Motor neuron (in vitro differentiated cells): ENCODE measurements around the gene SLC25A2. TPM values are rescaled to one million over a fixed set of nuclear protein-coding genes. Genes with fewer than 3 reads are reported as not detected.
"Not testable (repeated sequence)": the region's sequence is repeated elsewhere in the genome, so short reads cannot be mapped to it uniquely, and the experiment has no call there.

Experiments
- ATAC-seq, 8 experiments: fragments of 200-7000 bp; cut with Tn5 transposase; replicated peaks in 6 of 8; 2 replicates each; pipeline ENCODE4 v1.8.0; 2021; ENCODE audit warnings: mild to moderate bottlenecking in 8 of 8, moderate library complexity in 8 of 8
- H3K27ac ChIP-seq, 2 donors: fragments of 250-450 bp; sonication (Bioruptor Pico); 2 replicates each; pipeline ENCODE4 v1.9.0; 2021; ENCODE audit warnings: antibody characterized with exemption in 2 of 2, mild to moderate bottlenecking in 2 of 2, moderate library complexity in 1 of 2
- H3K4me1 ChIP-seq, 2 donors: fragments of 250-450 bp; sonication (Bioruptor Pico); replicated peaks in 1 of 2; 2 replicates each; pipeline ENCODE4 v1.6.1; 2021; ENCODE audit warnings: antibody characterized with exemption in 2 of 2, mild to moderate bottlenecking in 2 of 2, moderate library complexity in 1 of 2
- H3K4me3 ChIP-seq, 5 donors: fragments of 250-450 bp; sonication (Bioruptor Pico); 2 replicates each; pipeline ENCODE4 v1.9.0; 2021; ENCODE audit warnings: antibody characterized with exemption in 5 of 5, mild to moderate bottlenecking in 5 of 5, moderate library complexity in 4 of 5
- WGBS, 10 experiments: fragments of 450-650 bp; shearing (Covaris generic); methylation state at CpG; one replicate each; pipeline ENCODE4 v1.0.0; 2022; 5-methylcytosine and 5-hydroxymethylcytosine counted together
- in situ Hi-C, 9 experiments: fragments of 400-800 bp; cut with MboI; loops; one replicate each; pipeline ENCODE4 v1.15.0; 2021; ENCODE audit warnings: low sequenced_read_pairs in 9 of 9, low pct_unique_long_range_greater_than_20kb in 2 of 9; ENCODE audit not compliant: unreplicated experiment in 9 of 9
- total RNA-seq, 8 experiments: library from RNA; unstranded; fragments of 300-600 nt; gene quantifications; 2 replicates each; pipeline versions ENCODE4 v1.2.3 to v1.2.4, GENCODE V29; 2022

The SLC25A2 gene
- 1 to 10 TPM in 1 of 8 experiments, under 1 TPM in 5, not detected in 2; 0.14 to 1.4 (median 0.54) TPM for total RNA-seq

DNA sequence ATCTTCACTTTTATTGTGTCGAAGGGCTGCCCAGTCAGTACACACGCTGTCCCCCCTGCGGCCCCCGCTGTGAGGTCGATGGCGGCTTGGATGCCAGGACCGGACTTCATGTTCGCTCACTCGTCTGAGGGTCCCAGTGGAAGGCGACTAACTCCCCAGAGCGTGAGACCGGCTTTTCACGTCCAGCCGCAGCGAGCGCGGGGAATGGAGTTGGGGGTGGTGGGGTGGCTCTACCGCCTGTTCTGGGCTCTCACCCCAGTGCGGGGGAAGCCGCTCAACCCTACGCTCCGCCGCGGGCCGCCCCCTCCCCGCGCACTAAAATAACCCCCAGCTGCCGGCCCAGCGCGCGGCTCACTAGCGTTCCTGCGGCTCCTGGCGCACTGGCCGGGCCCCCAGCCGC, at the start of gene SLC25A2:
SLC25A2 (minus strand) TSS at position 294 of the 400 bp plus-strand sequence; CDS start at position 110, 184 bp downstream.
- WGBS, 10 experiments: 60 to 82% (median 60%) methylated on average over 1 to 3 of the region's 36 CpGs; no CpG with 5 or more reads in 7 of the 10 experiments
- in situ Hi-C loops: no loop called here

DNA sequence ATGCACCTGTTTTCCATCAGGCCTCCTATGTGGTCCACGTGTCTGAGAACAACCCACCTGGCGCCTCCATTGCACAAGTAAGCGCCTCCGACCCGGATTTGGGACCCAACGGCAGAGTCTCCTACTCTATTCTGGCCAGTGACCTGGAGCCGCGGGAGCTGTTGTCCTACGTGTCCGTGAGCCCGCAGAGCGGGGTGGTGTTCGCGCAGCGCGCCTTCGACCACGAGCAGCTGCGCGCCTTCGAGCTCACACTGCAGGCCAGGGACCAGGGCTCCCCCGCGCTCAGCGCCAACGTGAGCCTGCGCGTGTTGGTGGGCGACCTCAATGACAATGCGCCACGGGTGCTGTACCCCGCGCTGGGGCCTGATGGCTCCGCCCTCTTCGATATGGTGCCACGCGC, 47.7 kb upstream of the SLC25A2 start:
- H3K4me1 ChIP-seq: no peaks in the 10 kb centered on the region
- no peak overlapping the region for H3K27ac ChIP-seq
- no peak for ATAC-seq
- in situ Hi-C loops: no loop called here
- no peak overlapping the region for H3K4me3 ChIP-seq
- 80 to 97% (median 93%) methylated on average over 1 to 10 of the region's 36 CpGs; no CpG with 5 or more reads in 7 of the 10 experiments for WGBS, 10 experiments

More for the DNA sequence above, at the start of gene SLC25A2:
- H3K4me3 ChIP-seq: no peak within 1 kb of the TSS
- H3K4me1 ChIP-seq: no peaks in the 10 kb centered on the region
- no peak within 1 kb of the TSS for H3K27ac ChIP-seq
- ATAC-seq: no peak

DNA sequence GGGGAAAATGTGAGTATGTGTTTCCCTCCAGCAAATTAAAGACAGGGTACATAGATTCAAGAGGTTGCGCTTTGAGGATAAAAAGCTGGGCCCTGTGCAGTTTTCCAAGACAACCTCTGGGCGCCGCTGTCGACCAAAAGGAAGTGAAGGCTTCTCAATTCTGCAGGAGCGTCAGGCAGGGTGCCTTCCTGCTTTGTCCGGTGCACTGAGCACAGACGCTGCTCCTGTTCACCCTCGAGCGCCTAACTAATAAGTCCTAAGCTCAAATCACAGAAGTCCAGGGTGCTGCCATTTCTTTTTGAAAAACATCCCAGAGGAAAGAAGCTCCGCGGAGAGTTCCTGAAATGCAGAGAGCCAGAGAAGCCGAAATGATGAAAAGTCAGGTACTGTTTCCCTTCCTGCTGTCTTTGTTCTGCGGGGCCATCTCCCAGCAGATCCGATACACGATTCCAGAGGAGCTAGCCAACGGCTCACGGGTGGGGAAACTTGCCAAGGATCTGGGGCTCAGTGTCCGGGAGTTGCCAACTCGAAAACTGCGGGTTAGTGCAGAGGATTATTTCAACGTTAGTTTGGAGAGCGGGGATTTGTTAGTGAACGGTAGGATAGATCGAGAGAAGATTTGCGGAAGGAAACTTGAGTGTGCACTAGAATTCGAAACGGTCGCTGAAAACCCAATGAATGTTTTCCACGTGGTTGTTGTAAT, 46.2 kb upstream of the SLC25A2 start, which contains the start of gene PCDHGB1:
PCDHGB1 (plus strand) TSS at position 183 of the 703 bp plus-strand sequence; CDS start at position 345, 162 bp downstream.
- Histone ChIP-seq H3K27ac (no peak within 1 kb of the TSS), H3K4me3 (no peak within 1 kb of the TSS), H3K4me1 (no peaks in the 10 kb centered on the region)
- in situ Hi-C loops: no loop called here
- 20 to 95% (median 52%) methylated on average over 4 to 27 of the region's 29 CpGs; no CpG with 5 or more reads in 1 of the 10 experiments for WGBS, 10 experiments
- peak in 2 of 8 experiments; percentile 42 to 91 for ATAC-seq

DNA sequence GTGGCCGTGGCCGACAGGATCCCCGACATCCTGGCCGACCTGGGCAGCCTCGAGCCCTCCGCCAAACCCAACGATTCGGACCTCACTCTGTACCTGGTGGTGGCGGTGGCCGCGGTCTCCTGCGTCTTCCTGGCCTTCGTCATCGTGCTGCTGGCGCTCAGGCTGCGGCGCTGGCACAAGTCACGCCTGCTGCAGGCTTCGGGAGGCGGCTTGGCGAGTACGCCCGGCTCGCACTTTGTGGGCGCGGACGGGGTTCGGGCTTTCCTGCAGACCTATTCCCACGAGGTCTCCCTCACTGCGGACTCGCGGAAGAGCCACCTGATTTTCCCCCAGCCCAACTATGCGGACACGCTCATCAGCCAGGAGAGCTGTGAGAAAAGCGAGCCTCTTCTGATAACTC, 42.2 kb upstream of the SLC25A2 start:
- WGBS, 10 experiments: 89 to 100% methylated on average over 1 to 3 of the region's 35 CpGs; no CpG with 5 or more reads in 8 of the 10 experiments
- H3K27ac ChIP-seq, H3K4me3 ChIP-seq, ATAC-seq, in situ Hi-C loops, H3K4me1 ChIP-seq: not testable (repeated sequence)

DNA sequence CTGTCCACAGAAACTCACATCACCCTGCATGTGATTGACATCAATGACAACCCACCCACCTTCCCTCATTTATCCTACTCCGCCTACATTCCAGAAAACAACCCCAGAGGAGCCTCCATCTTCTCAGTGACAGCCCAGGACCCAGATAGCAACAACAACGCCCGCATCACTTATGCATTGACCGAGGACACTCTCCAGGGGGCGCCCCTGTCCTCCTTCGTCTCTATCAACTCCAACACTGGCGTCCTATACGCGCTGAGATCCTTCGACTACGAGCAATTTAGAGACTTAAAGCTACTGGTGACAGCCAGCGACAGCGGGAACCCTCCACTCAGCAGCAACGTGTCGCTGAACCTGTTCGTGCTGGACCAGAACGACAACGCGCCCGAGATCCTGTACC, 41.5 kb upstream of the SLC25A2 start:
- Histone ChIP-seq H3K4me1 (no peaks in the 10 kb centered on the region), H3K27ac (no peak overlapping the region), H3K4me3 (no peak overlapping the region)
- WGBS, 10 experiments: 83 to 100% methylated on average over 3 to 7 of the region's 20 CpGs; no CpG with 5 or more reads in 8 of the 10 experiments
- in situ Hi-C loops: no loop called here
- ATAC-seq: no peak

DNA sequence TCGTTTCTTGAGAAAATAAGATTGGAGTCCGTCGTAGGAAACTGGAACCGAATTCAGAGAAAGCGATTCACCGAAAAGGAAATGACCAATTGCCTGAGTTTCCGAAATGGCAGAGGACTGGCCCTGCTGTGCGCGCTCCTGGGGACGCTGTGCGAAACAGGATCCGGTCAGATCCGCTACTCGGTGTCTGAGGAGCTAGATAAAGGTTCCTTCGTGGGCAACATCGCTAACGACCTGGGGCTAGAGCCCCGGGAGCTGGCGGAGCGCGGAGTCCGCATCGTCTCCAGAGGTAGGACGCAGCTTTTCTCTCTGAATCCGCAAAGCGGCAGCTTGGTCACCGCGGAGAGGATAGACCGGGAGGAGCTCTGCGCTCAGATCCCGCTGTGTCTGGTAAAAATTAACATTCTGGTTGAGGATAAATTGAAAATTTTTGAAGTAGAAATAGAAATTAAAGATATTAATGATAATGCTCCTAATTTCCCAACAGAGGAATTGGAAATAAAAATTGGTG, 40.2 kb upstream of the SLC25A2 start:
- Histone ChIP-seq H3K27ac (no peak overlapping the region), H3K4me3 (no peak overlapping the region), H3K4me1 (no peaks in the 10 kb centered on the region)
- peak in 2 of 8 experiments; percentile 43 to 60 for ATAC-seq
- in situ Hi-C loops: no loop called here
- 7 to 92% (median 80%) methylated on average over 1 to 30 of the region's 31 CpGs; no CpG with 5 or more reads in 1 of the 10 experiments for WGBS, 10 experiments

DNA sequence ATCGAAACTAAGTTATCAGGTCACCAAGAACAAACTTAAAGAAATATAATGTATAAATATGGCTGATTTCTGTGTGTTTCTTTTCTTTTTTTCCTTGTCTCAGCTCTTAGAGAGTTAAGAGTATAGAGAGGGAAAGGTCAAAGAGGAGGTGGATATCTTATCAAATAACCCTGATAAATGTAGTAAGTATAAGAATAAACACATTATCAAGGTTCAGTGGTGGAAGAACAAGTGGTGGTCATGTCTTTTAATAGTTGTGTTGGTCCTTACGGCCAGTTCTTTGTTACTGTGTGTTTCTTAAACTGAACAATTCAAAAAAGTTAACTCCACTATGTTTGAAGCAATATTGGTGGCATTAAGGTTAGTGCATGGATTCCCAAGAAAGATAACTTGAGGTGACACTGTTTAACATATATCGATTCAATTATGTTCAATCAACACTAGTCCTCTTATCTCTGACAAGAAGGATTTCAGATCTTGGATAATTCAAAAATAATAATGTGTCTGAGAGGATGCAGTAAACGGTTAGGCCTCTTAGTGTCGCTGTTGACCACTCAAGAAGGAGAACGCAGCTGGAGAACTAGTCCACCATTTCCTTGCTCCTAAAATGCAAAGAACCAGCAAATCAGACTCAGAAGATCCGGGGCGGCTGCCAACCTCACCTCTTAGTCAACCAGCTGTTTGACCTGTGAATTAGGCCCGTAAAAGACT, 39.5 kb upstream of the SLC25A2 start, which contains the start of gene PCDHGA3:
PCDHGA3 (plus strand) TSS at position 588 of the 711 bp plus-strand sequence. CDS start 205 bp downstream, outside the sequence.
- WGBS, 10 experiments: 14 to 100% (median 71%) methylated on average over 1 to 8 of the region's 9 CpGs
- H3K27ac ChIP-seq: no peak within 1 kb of the TSS
- H3K4me1 ChIP-seq: no peaks in the 10 kb centered on the region
- no peak within 1 kb of the TSS for H3K4me3 ChIP-seq
- in situ Hi-C loops: no loop called here
- peak in 3 of 8 experiments; percentile 12 to 69 (median 50) for ATAC-seq

DNA sequence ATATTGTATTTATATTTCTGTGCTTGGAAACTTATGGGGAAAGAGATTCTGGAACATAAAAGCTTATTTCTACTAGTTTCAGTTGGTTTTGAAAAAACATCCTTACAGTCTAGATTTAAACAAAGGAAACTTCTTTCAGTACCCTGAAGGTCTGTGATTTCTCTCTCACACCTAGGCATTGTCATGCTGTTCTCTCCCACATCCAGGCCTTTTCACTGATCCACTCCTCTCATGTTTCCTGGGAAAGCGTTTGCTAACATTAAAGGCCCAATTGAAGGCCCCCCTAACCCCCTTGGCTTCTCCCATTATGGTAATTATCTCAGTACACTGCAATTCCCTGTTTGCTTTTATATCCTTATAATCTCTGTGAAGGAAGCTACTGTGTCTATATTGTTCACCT, 38.9 kb upstream of the SLC25A2 start:
- H3K27ac ChIP-seq: no peak overlapping the region
- in situ Hi-C loops: no loop called here

DNA sequence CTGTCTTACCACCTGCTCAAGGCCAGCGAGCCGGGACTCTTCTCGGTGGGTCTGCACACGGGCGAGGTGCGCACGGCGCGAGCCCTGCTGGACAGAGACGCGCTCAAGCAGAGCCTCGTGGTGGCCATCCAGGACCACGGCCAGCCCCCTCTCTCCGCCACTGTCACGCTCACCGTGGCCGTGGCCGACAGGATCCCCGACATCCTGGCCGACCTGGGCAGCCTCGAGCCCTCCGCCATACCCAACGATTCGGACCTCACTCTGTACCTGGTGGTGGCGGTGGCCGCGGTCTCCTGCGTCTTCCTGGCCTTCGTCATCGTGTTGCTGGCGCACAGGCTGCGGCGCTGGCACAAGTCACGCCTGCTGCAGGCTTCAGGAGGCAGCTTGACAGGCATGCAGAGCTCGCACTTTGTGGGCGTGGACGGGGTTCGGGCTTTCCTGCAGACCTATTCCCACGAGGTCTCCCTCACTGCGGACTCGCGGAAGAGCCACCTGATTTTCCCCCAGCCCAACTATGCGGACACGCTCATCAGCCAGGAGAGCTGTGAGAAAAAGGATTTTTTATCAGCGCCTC, 37.0 kb upstream of the SLC25A2 start:
- H3K27ac ChIP-seq, H3K4me1 ChIP-seq, ATAC-seq, in situ Hi-C loops, H3K4me3 ChIP-seq: not testable (repeated sequence)
- WGBS, 10 experiments: 19 to 100% (median 90%) methylated on average over 1 to 5 of the region's 45 CpGs; no CpG with 5 or more reads in 5 of the 10 experiments

More for the DNA sequence above, 38.9 kb upstream of the SLC25A2 start:
- Histone ChIP-seq H3K4me1 (no peaks in the 10 kb centered on the region), H3K4me3 (no peak overlapping the region)
- no peak for ATAC-seq
- WGBS, 10 experiments: 0 to 50% (median 29%) methylated on average over 1 of the region's 1 CpG; no CpG with 5 or more reads in 3 of the 10 experiments

DNA sequence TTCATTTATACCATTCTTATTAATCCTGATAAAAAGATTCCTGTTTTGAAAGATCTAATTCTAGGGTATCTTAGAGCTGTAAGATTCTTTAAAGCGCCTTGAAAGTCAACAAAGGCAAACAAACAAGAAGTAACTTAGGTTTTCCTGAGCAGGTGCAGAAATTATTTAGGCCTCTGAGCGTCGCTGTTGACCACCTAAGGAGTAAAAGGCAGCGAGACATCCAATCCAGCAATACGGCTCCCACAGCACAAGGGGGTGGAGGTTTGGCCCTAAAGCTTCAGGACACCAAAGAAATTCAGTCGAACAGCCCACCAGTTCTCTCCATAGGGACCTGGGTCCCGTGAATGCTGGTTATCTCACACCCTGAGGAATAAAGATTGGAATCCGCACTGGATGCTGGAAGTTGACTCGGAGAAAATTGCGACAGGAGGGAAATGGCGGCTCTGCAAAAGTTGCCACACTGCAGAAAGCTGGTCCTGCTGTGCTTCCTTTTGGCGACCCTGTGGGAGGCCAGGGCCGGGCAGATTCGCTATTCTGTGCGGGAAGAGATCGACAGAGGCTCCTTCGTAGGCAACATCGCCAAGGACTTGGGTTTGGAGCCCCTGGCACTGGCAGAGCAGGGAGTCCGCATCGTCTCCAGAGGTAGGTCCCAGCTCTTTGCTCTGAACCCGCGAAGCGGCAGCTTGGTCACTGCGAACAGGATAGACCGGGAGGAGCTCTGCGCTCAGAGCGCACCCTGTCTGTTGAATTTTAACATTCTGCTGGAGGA, 34.9 kb upstream of the SLC25A2 start, which contains the start of gene PCDHGA2:
PCDHGA2 (plus strand) TSS at position 223 of the 769 bp plus-strand sequence.
- Histone ChIP-seq H3K27ac (no peak within 1 kb of the TSS), H3K4me3 (no peak within 1 kb of the TSS), H3K4me1 (no peaks in the 10 kb centered on the region)
- WGBS, 10 experiments: 18 to 91% (median 70%) methylated on average over 2 to 26 of the region's 27 CpGs; no CpG with 5 or more reads in 1 of the 10 experiments
- in situ Hi-C loops: no loop called here
- peak in 1 of 8 experiments; percentile 52 for ATAC-seq

DNA sequence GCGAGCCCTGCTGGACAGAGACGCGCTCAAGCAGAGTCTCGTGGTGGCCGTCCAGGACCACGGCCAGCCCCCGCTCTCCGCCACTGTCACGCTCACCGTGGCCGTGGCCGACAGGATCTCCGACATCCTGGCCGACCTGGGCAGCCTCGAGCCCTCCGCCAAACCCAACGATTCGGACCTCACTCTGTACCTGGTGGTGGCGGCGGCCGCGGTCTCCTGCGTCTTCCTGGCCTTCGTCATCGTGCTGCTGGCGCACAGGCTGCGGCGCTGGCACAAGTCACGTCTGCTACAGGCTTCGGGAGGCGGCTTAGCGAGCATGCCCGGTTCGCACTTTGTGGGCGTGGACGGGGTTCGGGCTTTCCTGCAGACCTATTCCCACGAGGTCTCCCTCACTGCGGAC, 28.7 kb upstream of the SLC25A2 start:
- H3K4me3 ChIP-seq, H3K4me1 ChIP-seq, in situ Hi-C loops, H3K27ac ChIP-seq, ATAC-seq: not testable (repeated sequence)
- 90% methylated on average over 2 of the region's 39 CpGs; no CpG with 5 or more reads in 9 of the 10 experiments for WGBS, 10 experiments
